NCI-H524 treated with DMSO at 0.1 percent for 48 hours (cell line): ENCODE data around the gene OR2AT4.
"Not testable (repeated sequence)": the region's sequence is repeated elsewhere in the genome, so short reads cannot be mapped to it uniquely, and the experiment has no call there.

Experiments used
- DNase-seq: peaks from one replicate; lab custom pipeline; 2025; lab: John Stamatoyannopoulos, UW

Gene OR2AT4

GRCh38 chr11:75103380-75104026 lies 6.8 kb upstream of the OR2AT4 start:
- DNase-seq: no peak

GRCh38 chr11:75101424-75102128 lies 4.9 kb upstream of the OR2AT4 start:
- no peak for DNase-seq

DNA sequence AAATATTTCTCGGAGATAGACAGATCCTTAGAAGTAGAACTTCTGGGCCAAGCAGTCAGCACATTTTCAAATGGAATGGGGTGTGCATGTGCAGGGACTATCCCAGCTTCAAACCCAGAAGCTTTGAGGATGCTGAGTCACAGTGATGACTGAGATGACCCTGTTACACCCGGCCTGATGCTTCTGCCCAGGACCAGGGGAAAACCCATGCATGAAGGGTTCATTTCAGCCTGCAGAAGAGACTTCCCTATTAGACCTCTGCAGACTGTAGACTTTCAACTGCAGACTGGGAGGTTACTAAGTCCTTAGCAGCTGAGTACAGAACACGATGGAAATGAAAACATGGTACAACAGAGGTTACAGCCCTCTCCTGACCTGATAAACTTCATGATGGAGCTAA lies 3.6 kb upstream of the OR2AT4 start:
- no peak for DNase-seq

DNA sequence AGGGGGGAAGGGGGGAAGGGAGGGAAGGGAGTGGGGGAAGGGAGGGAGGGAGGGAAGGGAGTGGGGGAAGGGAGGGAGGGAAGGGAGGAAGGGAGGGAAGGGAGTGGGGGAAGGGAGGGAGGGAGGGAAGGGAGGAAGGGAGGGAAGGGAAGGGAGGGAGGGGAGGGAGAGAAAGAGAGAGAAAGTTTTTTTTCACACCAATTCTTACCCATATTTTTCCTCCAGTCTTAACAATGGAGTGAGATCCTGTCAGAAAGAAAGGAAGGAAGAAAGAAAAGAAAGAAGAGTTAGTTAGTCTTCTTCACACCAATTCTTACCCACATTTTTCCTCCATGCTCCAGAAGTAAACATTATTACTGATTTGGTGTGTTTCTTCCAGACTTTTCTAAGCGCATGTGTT lies 3.0 kb upstream of the OR2AT4 start:
- DNase-seq: no peak

GRCh38 chr11:75098835-75099439 lies 2.3 kb upstream of the OR2AT4 start:
- not testable (repeated sequence) for DNase-seq

- not testable (repeated sequence) for DNase-seq
These were observed 1.5 kb upstream of the OR2AT4 start for GRCh38 chr11:75098181-75098580.

DNA sequence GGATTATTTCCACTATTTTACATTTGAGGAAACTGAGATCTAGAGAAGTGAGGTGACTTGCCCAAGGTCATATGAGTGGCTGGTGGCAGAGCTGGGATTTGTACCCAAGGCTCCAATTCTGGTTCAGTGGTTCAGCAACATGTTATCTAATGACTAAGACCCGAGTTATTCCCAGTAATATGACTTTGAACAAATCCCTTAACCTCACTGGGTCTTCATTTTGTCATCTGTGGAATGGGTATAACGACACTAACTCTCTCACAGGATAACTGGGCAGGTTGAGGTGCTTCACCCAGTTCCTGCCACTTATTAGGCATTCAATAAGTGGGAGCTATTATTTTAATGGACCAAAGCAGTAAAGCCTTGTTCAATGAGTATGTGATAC lies 489 bp upstream of the OR2AT4 start:
- no peak for DNase-seq

DNA sequence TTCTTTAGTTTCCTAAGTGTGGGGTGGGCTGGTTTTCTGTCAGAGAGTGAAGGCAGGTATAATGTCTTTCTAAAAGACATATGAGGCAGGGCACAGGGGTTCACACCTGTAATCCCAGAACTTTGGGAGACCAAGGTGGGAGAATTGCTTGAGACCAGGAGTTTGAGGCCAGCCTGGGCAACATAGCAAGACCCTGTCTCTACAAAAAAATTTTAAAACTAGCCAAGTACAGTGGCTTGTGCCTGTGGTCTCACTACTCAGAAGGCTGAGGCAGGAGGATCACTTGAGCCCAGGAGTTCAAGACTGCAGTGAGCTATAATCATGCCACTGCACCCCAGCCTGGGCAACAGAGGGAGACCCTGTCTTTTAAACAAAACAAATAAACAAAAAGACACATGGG lies 2.3 kb downstream of the OR2AT4 start:
- DNase-seq: not testable (repeated sequence)

- DNase-seq: no peak
These were observed 6.0 kb downstream of the OR2AT4 start for GRCh38 chr11:75090671-75091177.

- DNase-seq: no peak
These were observed 9.1 kb downstream of the OR2AT4 start for GRCh38 chr11:75087319-75088305.

GRCh38 chr11:75084883-75085282 lies 11.8 kb downstream of the OR2AT4 start:
- DNase-seq: no peak

DNA sequence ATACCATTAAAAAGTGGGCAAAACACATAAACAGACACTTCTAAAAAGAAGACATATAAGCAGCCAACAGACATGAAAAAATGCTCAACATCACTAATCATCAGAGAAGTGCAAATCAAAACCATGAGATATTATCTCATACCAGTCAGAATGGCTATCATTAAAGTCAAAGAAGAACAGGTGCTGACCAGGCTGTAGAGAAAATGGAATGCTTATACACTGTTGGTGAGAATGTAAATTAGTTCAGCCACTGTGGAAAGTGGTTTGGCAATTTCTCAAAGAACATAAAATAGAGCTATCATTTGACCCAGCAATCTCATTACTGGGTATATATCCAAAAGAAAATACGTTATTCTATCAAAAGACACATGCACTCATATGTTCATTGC lies 13.5 kb downstream of the OR2AT4 start:
- no peak for DNase-seq

DNA sequence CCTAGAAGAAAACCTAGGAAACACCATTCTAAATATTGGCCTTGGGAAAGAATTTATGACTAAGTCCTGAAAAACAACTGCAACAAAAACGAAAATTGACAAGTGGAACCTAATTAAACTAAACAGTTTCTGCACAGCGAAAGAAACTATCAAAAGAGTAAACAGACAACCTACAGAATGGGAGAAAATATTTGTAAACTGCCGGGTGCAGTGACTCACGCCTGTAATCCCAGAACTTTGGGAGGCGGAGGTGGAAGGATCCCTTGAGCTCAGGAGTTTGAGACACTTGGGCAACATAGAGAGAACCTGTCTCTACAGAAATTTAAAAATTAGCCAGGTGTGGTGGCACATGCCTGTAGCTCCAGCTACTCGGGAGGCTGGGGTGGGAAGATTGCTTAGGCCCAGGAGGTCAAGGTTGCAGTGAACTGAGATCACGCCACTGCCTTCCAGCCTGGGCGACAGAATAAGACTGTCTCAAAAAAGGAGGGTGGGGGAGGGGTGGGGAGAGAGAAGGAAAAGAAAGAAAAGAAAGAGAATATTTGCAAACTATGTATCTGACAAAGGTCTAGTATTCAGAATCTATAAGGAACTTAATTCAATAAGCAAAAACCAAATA lies 14.0 kb downstream of the OR2AT4 start:
- DNase-seq: no peak

DNA sequence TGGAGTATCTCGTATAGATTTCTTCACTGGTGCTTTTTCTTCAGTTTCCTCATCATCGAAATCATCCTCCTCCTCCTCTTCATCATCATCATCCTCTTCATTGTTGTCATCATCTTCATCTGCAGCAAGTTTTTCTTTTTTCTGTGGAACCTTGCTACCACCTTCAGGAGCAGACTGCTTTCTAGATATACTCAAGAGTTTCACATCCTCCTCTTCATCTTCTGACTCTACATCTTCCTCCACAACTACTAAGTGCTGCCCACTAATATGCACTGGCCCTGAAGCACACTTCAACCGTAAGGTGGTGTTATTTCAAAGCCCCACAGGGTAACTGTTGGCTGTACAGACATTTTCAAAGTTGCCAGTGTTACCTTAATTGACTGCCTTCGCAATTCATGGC lies 17.1 kb downstream of the OR2AT4 start:
- no peak for DNase-seq

DNA sequence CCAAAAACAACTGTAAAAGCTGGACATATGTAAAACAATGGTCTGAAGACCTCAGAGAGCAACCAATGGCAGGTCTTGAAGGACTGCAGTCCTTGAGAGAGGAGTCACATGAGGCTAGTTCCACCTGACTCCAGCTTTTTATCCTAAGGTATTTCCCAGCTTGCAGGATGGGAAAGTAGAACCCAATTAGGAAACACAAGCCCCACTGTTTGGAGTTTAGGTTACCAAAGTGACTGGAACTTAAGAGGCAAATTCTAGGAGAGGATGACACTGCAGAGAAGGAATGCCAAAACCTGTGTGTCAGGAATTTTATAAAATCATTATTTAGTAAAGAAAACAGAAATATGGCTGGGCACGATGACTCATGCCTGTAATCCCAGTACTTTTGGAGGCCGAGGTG lies 18.4 kb downstream of the OR2AT4 start:
- no peak for DNase-seq

- no peak for DNase-seq
These were observed 19.4 kb downstream of the OR2AT4 start for GRCh38 chr11:75077316-75077715.

GRCh38 chr11:75076671-75077070 lies 20.0 kb downstream of the OR2AT4 start:
- no peak for DNase-seq

- DNase-seq: no peak
These were observed 23.1 kb downstream of the OR2AT4 start for GRCh38 chr11:75073459-75074190.

DNA sequence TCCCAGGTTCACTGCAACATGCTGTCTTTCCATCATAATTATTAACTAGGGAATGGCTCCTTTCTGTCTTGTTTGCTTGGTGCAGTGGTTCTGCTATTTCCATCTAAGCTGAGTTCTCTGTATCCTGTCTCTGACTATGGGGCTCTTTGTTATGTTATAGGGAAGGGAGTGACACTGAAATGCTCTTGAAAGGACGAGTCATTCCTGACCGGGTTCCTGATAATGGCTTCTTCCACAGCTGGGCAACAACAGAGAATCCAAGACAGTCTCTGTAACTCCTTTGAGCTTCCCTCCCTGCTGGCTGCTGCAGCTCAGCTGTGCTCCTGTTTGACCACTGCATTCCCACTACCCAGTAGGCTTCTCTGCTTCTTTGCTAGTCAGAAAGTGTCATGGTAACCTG lies 24.1 kb downstream of the OR2AT4 start:
- no peak for DNase-seq

DNA sequence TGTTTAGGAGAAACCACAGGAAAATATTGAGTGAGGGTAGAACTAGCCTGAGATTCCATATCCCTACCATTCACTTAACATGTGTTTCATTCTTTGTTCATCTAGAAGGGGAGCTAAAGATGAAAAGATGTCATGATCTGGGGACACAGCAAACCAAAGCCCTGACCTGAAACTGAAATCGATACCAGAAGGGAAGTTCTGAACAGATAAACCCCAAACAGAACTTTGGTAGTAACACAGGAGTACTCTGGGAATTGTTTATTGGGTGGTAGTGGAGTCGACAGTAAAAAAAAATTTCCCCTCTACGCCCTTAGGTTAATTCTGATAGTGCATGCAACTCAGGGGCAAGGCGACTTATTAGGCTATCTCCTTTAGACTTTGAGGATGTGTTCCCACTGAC lies 27.2 kb downstream of the OR2AT4 start:
- no peak for DNase-seq

- no peak for DNase-seq
These were observed 27.7 kb downstream of the OR2AT4 start for GRCh38 chr11:75068993-75069392.
